ENCODE data around the gene PLLP. TPM values are rescaled to one million over a fixed set of nuclear protein-coding genes. Genes with fewer than 3 reads are reported as not detected.

Gene PLLP
- total and polyA plus RNA-seq, 2 experiments from 2014 or later: 1.3 to 6.1 TPM

- H3K9me2 ChIP-seq (ENCODE audit: insufficient read depth): no peaks in the 10 kb centered on the region
- H3K27ac Mint-ChIP-seq: no peak overlapping the region
- peak overlapping the region; percentile 82 for H3K4me2 ChIP-seq
- DNase-seq (ENCODE audit: low spot score) (peak; percentile 94), ATAC-seq (peak; percentile 78)
- H3K4me3 Mint-ChIP-seq: no peak overlapping the region
- H3K27ac ChIP-seq (ENCODE audit: low read depth): peak overlapping the region; percentile 35; the same call in 1 of the 2 replicates
- H3K36me3 ChIP-seq (ENCODE audit: insufficient read depth): no peaks in the 10 kb centered on the region
- H3K79me2 ChIP-seq (replicated peaks; ENCODE audit: insufficient read depth): no peaks in the 10 kb centered on the region
- no peaks in the 10 kb centered on the region for H3K27me3 ChIP-seq (ENCODE audit: insufficient read depth)
- H3K36me3 Mint-ChIP-seq (ENCODE audit: low read depth): no peaks in the 10 kb centered on the region
- TF ChIP-seq ZNF331 (CRISPR knock-in tag; IDR thresholded peaks at IDR 0.05; ENCODE audit: low read depth) (0 out of 2 replicates have a peak, but pooled peaks have one; percentile 21), CTCF (conservative IDR thresholded peaks at IDR 0.05; ENCODE audit: low read depth in 2 of 2) (no peak), CREB1 (CRISPR knock-in tag; IDR thresholded peaks at IDR 0.05; ENCODE audit: low read depth) (peak; percentile 55; the same call in 1 of the 2 replicates), EZH2 (IDR thresholded peaks at IDR 0.05; ENCODE audit: low read depth, unreplicated experiment) (no peak), ZNF462 (CRISPR knock-in tag; IDR thresholded peaks at IDR 0.05) (no peak), JUNB (IDR thresholded peaks at IDR 0.05; ENCODE audit: unreplicated experiment) (no peak)
- H3K4me1 ChIP-seq (ENCODE audit: insufficient read depth): peaks cover 6% of the 10 kb centered on the region; the same call in 1 of the 2 replicates
- no peaks in the 10 kb centered on the region; the same call in 1 of the 2 replicates for H3F3A ChIP-seq (replicated peaks; ENCODE audit: low read depth)
- H3K4me3 ChIP-seq: peak overlapping the region; percentile 56
- no peaks in the 10 kb centered on the region; the same call in 1 of the 2 replicates for H4K20me1 ChIP-seq (replicated peaks; ENCODE audit: insufficient read depth)
- H3K9me3 Mint-ChIP-seq: no peaks in the 10 kb centered on the region
- peaks cover 7% of the 10 kb centered on the region for H3K27me3 Mint-ChIP-seq (ENCODE audit: insufficient read depth, low read depth, poor library complexity)
- H3K4me1 Mint-ChIP-seq: peaks cover 6% of the 10 kb centered on the region
- peak overlapping the region; percentile 99 for H2AFZ ChIP-seq
Observed at GRCh38 chr16:57299719-57300386, 15.4 kb upstream of the PLLP start.

Measured in GM23338 (cell line).